ENCODE data around the gene RFFL.
"Not testable (repeated sequence)": the region's sequence is repeated elsewhere in the genome, so short reads cannot be mapped to it uniquely, and the experiment has no call there.

RFFL gene

DNA sequence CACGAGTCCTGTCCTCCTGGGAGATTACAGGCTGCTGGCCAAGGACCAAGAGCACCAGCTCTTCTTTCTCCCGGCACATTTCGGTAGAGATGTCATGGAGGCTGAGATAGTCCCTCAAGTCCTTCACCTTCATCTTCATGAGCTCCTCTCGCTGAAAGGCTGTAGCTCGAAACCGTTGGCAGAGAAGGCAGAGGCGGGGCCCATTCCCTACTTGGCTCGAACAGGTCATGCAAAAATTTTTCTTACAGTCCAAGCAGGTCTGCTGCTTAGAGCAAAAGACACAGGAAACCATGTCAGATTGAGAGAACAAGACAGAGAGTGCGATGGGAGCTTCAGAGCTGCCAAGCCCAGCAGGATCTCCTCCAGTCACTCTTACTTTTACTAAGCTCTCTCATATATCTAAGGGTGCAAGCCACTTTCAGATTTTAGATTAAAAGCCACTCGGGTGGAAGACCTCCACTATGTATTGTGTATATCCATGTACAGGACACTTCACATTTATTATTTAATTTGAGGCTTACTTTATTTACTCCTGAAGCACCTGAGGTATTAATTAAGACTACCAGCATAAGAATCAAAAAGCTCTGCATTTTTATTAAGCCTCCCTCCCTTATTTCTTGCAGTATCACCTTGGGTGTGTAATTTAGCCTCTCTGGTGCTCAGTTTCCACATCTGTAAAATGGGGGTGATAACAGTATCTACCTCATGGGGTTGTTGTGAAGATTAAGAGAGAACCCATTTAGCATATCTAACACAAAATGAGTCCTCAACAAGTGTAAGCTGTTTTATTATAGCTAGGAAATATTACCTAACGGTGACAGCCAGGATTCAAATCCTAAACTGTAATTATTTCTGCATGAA lies 41.8 kb downstream of the RFFL start:
- FAIRE-seq (no peak), DNase-seq (ENCODE audit: insufficient read length, low spot score) (no peak)
- TF ChIP-seq POLR2A (IDR thresholded peaks at IDR 0.05; ENCODE audit: low read depth, low read length) = no peak

GRCh38 chr17:35019386-35020179 lies 43.9 kb downstream of the RFFL start:
- TF ChIP-seq POLR2A (IDR thresholded peaks at IDR 0.05; ENCODE audit: low read depth, low read length) = no peak
- DNase-seq (ENCODE audit: insufficient read length, low spot score) (no peak), FAIRE-seq (no peak)

DNA sequence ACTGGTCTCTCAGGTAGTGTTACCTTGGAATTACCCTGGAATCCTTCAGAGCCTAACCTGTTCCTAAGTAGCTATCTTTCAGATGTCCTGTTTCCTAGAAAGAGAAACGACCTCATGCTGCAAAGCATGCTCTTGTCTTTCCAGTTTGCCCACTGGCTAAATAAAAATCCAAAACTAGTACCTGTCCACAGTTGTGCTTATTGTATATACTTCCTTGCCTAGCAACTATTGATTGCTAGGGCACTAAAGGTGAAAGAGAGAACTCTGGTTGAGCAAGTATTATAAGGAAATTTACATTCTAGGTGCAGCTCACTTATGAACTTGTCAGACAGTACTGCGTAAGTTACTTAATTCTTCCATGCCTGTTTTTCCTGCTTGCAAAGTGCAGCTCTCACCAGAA lies 44.7 kb downstream of the RFFL start:
- no peak for DNase-seq (ENCODE audit: insufficient read length, low spot score)
- FAIRE-seq = no peak
- no peak for TF ChIP-seq POLR2A (IDR thresholded peaks at IDR 0.05; ENCODE audit: low read depth, low read length)

DNA sequence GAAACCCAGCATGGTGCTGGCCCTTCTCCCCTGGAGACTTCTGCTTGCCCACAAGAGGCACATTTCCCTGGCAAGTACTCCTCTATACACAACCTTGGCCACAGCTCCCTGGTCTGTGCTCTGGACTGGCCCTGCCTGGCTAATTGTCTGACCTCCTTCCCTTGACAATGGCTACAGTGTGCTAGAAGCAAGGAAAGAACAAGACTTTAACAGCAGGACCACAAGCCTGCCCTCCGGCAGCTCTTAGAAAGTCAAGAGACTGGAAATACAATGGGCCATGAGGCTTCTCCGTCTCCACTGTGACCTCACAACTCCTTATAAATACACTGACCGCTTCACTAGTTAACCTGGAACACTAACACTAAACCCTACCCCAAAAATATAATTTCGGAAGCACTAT lies 46.5 kb downstream of the RFFL start:
- DNase-seq (ENCODE audit: insufficient read length, low spot score) (no peak), FAIRE-seq (no peak)
- no peak for TF ChIP-seq POLR2A (IDR thresholded peaks at IDR 0.05; ENCODE audit: low read depth, low read length)

DNA sequence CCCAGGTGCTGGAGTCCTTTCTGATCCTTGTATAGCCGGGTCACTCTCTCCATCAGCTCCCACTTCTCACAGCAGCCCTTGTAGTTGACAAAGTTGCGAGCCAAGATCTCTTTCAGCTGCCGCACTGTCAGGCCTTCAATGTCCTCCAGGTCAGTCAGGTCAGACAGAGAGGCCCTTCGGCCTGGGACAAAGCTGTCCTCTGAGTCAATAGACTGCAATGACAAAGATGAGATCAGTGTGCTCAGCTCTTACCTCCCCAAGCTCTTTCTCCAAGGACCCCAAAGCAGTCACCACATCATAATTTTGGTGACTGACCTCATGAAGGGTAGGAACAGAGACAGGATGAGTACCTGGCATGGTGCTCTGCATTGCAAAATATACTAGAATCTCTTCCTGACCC lies 47.1 kb downstream of the RFFL start:
- DNase-seq (ENCODE audit: insufficient read length, low spot score) (no peak), FAIRE-seq (no peak)
- TF ChIP-seq POLR2A (IDR thresholded peaks at IDR 0.05; ENCODE audit: low read depth, low read length) = no peak

- no peak for TF ChIP-seq POLR2A (IDR thresholded peaks at IDR 0.05; ENCODE audit: low read depth, low read length)
- DNase-seq (ENCODE audit: insufficient read length, low spot score) (no peak), FAIRE-seq (no peak)
Observed at GRCh38 chr17:35011671-35012216, 51.8 kb downstream of the RFFL start.

- no peak for TF ChIP-seq POLR2A (IDR thresholded peaks at IDR 0.05; ENCODE audit: low read depth, low read length)
- FAIRE-seq = no peak
- no peak for DNase-seq (ENCODE audit: insufficient read length, low spot score)
Observed at GRCh38 chr17:35010093-35010492, 53.4 kb downstream of the RFFL start.

DNA sequence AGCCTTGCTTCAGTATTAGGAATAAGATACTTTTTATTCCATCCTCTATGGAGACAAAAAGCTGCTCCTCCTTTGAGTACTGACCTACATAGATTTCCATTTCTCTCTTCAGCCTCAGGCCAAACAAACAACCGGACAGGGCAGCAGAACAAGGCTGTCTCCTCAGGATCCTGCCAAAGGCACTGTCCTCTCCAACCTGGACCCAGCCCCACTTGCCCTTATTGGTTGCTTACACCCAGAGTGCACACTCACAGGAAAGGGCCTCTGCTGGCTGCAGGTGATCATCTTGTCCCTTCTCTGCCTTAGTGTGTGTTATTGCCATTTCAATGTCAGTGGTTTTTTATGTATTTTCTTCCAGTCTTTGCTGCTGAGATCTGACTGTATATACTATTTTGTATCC lies 56.5 kb downstream of the RFFL start:
- no peak for TF ChIP-seq POLR2A (IDR thresholded peaks at IDR 0.05; ENCODE audit: low read depth, low read length)
- FAIRE-seq (no peak), DNase-seq (ENCODE audit: insufficient read length, low spot score) (no peak)

DNA sequence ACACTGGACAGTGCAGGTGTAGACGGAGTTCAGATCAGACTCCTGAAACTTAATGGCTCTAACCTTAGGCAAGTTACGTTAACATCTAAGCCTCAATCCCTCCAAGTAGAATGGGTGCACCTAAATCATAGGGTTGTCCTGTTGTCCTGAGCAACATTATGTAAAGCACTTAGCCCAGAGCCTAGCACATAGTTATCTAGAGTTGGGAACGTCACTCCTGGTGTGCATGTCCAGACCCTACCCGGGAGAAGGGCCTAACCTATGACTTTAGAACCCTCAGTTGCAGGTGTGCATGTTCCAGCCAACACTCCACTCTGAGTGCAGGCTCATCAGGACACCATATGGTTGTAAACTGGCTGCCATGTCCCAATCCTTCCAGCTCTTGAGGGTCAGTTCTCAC lies 57.2 kb downstream of the RFFL start:
- DNase-seq (ENCODE audit: insufficient read length, low spot score) (no peak), FAIRE-seq (no peak)
- no peak for TF ChIP-seq POLR2A (IDR thresholded peaks at IDR 0.05; ENCODE audit: low read depth, low read length)

DNA sequence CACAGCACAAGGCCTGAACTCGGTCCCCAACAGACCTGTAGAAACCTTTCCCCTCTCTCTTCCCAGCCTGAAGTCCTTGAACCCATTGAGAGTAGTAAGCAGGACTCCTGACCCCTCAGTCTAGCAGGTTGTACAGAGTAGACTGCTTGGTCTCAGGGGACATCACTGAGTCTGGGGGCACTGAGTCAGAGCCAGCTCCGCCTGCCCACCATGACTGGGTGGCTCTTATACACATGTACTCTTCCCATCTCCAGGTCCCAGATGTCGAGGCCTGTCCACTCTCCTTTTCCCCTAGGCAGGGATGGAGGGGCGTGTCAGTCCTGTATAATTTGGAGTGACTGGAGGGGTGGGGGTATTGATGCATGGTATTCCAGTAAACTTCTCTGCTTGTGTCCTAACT lies 59.7 kb downstream of the RFFL start:
- DNase-seq (ENCODE audit: insufficient read length, low spot score) (no peak), FAIRE-seq (no peak)
- no peak for TF ChIP-seq POLR2A (IDR thresholded peaks at IDR 0.05; ENCODE audit: low read depth, low read length)

DNA sequence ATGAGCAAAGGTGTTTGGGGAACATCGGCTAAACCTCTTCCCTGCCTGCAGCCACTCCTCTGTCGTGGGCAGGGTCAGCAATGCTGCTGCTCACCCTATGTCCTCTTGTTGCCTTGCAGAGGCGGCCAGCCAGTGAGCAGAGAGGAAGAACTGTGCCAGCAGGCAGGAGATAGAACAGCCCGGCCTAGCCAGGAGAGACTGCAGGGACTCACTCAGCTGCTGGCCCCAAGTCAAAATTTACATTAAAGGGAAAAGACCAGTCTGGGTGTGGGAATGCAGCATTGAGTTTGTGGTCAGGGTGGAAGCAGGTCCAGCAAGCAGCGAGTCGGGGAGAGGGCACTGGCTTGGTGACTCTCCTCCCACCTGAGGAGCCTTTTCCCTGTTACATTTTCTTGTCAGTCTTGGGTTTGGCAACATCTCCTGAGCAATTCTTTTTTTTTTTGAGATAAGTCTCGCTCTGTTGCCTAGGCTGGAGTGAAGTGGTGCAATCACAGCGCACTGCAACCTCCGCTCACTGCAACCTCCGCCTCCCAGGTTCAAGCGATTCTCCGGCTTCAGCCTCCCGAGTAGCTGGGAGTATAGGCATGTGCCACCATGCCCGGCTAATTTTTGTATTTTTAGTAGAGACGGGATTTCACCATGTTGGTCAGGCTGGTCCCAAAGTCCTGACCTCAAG lies 60.5 kb downstream of the RFFL start:
- DNase-seq (ENCODE audit: insufficient read length, low spot score) (peak; percentile 41), FAIRE-seq (no peak)
- no peak for TF ChIP-seq POLR2A (IDR thresholded peaks at IDR 0.05; ENCODE audit: low read depth, low read length)

- FAIRE-seq (no peak), DNase-seq (ENCODE audit: insufficient read length, low spot score) (no peak)
- TF ChIP-seq POLR2A (IDR thresholded peaks at IDR 0.05; ENCODE audit: low read depth, low read length) = no peak
Observed at GRCh38 chr17:35001549-35001948, 62.0 kb downstream of the RFFL start.

DNA sequence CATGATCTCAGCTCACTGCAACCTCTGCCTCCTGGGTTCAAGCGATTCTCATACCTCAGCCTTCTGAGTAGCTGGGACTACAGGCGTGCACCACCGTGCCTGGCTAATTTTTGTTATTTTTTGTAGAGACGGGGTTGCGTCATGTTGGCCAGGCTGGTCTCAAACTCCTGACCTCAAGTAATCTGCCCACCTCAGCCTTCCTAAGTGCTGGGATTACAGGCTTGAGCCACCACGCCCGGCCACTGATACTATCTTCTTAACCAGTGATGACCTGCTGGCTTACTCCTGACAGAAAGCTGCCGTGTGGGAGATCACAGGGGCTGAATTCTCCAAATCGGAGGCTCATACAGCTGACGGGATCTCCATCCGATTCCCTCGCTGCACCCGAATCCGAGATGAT lies 62.5 kb downstream of the RFFL start:
- FAIRE-seq; DNase-seq (ENCODE audit: insufficient read length, low spot score): not testable (repeated sequence)

DNA sequence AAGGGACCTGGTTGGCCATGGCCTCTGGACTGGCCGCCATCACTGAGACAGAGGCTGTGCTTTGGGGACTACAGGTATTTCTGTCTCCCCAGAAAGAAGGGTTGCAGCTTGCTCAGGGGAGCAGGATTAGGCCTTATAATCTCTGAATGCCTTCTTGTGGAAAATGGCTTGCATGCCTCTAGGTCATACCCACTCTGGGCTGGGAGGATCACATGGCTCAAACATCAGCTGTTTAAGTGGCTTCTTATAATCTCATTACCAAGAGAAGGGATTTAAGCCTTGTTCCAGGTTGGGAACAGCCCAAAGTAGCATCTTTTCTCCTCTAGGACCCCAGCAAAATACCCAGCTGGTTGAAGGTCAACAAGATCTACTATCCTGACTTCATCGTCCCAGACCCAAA lies 64.1 kb downstream of the RFFL start:
- FAIRE-seq = no peak
- TF ChIP-seq POLR2A (IDR thresholded peaks at IDR 0.05; ENCODE audit: low read depth, low read length) = no peak
- DNase-seq (ENCODE audit: insufficient read length, low spot score) = no peak
